ENCODE measurements around the gene CYB5R3.

DNA sequence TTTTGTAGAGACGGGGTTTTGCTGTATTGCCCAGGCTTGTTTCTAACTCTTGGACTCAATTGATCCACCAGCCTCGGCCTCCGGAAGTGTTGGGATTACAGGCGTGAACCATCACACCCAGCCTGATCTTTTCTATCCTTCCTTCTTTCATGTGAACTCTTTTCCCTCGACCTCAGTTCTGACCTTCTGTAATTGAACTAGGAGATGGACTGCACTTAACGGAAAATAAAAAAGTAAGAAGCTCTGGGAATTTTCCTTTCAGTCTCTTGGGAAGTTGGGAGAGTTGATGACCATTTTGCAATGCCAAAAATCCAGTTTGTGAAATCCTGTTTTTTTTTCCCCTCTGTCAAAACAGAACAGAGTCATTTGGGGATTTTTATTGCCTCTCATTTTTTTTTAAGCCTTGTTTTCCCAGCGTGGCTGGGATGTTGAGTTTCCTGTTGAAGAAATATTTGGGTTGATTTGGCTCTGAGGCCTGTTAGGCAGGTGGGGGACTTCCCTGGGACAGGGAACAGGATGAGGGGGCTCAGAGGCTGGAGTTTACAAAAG is 26.9 kb upstream of the CYB5R3 start:
- TF ChIP-seq MEF2A (IDR thresholded peaks at IDR 0.05; ENCODE audit: borderline replicate concordance, low read depth), result no peak
- TF ChIP-seq CTCF (IDR thresholded peaks at IDR 0.05), result no peak
- TF ChIP-seq REST (IDR thresholded peaks at IDR 0.05; ENCODE audit: low read depth, low read length), result no peak
- TF ChIP-seq MXI1 (IDR thresholded peaks at IDR 0.05; ENCODE audit: low read depth, low read length), result no peak
- no peak for TF ChIP-seq POLR2AphosphoS5 (IDR thresholded peaks at IDR 0.05; ENCODE audit: low read depth, low read length)
- TF ChIP-seq EZH2phosphoT487 (IDR thresholded peaks at IDR 0.05; ENCODE audit: borderline replicate concordance, low read depth), result no peak
- TF ChIP-seq TEAD4 (IDR thresholded peaks at IDR 0.05; ENCODE audit: borderline replicate concordance, insufficient read depth), result no peak
- no peak for TF ChIP-seq RAD21 (IDR thresholded peaks at IDR 0.05; ENCODE audit: low read length)
- TF ChIP-seq EP300 (IDR thresholded peaks at IDR 0.05; ENCODE audit: borderline replicate concordance in 1 of 2, low read depth in 1 of 2, low read length in 1 of 2), result no peak
- no peak for TF ChIP-seq GATA2 (CRISPR knock-in tag; IDR thresholded peaks at IDR 0.05)

Data from SK-N-SH (cell line).